CD4-positive, alpha-beta T cell (primary cell): ENCODE measurements around the gene ADGRD1. TPM values are rescaled to one million over a fixed set of nuclear protein-coding genes. Genes with fewer than 3 reads are reported as not detected.

ENCODE experiments used
- ATAC-seq: fragments of 200-7000 bp; cut with Tn5 transposase; one replicate; pipeline ENCODE4 v1.10.0; 2022; ENCODE audit warnings: mild to moderate bottlenecking; ENCODE audit not compliant: poor library complexity
- CTCF ChIA-PET: fragments of 350-600 bp; sonication (Branson Sonifier 250); formaldehyde crosslinking; loops from one replicate; lab custom pipeline; 2021; ENCODE audit warnings: antibody characterized with exemption, inconsistent platforms; lab: Charles Lee
- POLR2A ChIA-PET: fragments of 350-600 bp; sonication (Branson Sonifier 250); formaldehyde crosslinking; loops from one replicate; lab custom pipeline; 2021; ENCODE audit warnings: antibody characterized with exemption, inconsistent platforms; lab: Charles Lee
- DNase-seq, 14 experiments: peaks; one replicate each; pipeline ENCODE4 v3.0.0-alpha.2; 2013 to 2020; ENCODE audit warnings: mixed read lengths in 2 of 14
- H3K27ac ChIP-seq, 2 donors: one replicate each; pipeline versions ENCODE4 v1.5.1 to v1.7.0; 2013; ENCODE audit warnings: low read length in 2 of 2, low read depth in 1 of 2, mild to moderate bottlenecking in 1 of 2
- H3K27me3 ChIP-seq, 2 experiments: 1 replicate in 1 of 2; 2 replicates in 1 of 2; pipeline versions ENCODE4 v1.6.1 to v1.7.0; 2013; ENCODE audit warnings: low read length in 2 of 2, control low read depth in 1 of 2, mild to moderate bottlenecking in 1 of 2, moderate library complexity in 1 of 2; ENCODE audit not compliant: insufficient read depth in 2 of 2, control insufficient read depth in 1 of 2
- H3K36me3 ChIP-seq: one replicate; pipeline ENCODE4 v1.6.1; 2013; ENCODE audit warnings: low read length, control low read depth; ENCODE audit not compliant: insufficient read depth
- H3K4me1 ChIP-seq: one replicate; pipeline ENCODE4 v1.6.1; 2013; ENCODE audit warnings: low read length, control low read depth; ENCODE audit not compliant: insufficient read depth
- H3K4me3 ChIP-seq: one replicate; pipeline ENCODE4 v1.5.1; 2013; ENCODE audit warnings: mild to moderate bottlenecking, low read length, moderate library complexity
- H3K9me3 ChIP-seq, 2 experiments: 1 replicate in 1 of 2; 2 replicates in 1 of 2; pipeline versions ENCODE4 v1.6.1 to v1.7.0; 2013; ENCODE audit warnings: low read length in 2 of 2, mild to moderate bottlenecking in 2 of 2, control low read depth in 1 of 2, moderate library complexity in 1 of 2; ENCODE audit not compliant: control insufficient read depth in 1 of 2, insufficient read depth in 1 of 2
- H3K27ac Mint-ChIP-seq: one replicate; pipeline ENCODE4 v1.8.0; 2020; ENCODE audit warnings: mixed read lengths
- H3K27me3 Mint-ChIP-seq: one replicate; pipeline ENCODE4 v1.8.0; 2021; ENCODE audit warnings: mixed read lengths
- H3K36me3 Mint-ChIP-seq: one replicate; pipeline ENCODE4 v1.8.0; 2021; ENCODE audit warnings: low read depth, mixed read lengths
- H3K4me1 Mint-ChIP-seq: one replicate; pipeline ENCODE4 v1.8.0; 2021; ENCODE audit warnings: low read depth, mixed read lengths
- H3K4me3 Mint-ChIP-seq: one replicate; pipeline ENCODE4 v1.8.0; 2020; ENCODE audit warnings: mild to moderate bottlenecking, mixed read lengths
- H3K9me3 Mint-ChIP-seq: one replicate; pipeline ENCODE4 v1.8.0; 2020; ENCODE audit warnings: mixed read lengths
- CTCF ChIP-seq: fragments of 200-600 bp; IDR thresholded peaks from one replicate; pipeline ENCODE4 v1.8.0; 2022; ENCODE audit warnings: antibody characterized with exemption, mild to moderate bottlenecking
- intact Hi-C, 2 experiments: fragments of 100-400 bp; cut with DNase I in 1 of 2; cut with micrococcal nuclease in 1 of 2; formaldehyde crosslinking; loops; one replicate each; pipeline versions ENCODE4 v1.15.1 to v1.9.0; 2023 to 2025; cut with DNase I, micrococcal nuclease
- total RNA-seq, 174 experiments: library from RNA in 2 of 174; stranded (reverse) in 2 of 174; gene quantifications; one replicate each; pipeline ENCODE4 v1.2.3 and lab custom pipeline; 2021 to 2026

Gene ADGRD1
- total RNA-seq, 2 experiments from 2014 or later, result 0.22 TPM; not detected in 1

- Histone ChIP-seq H3K4me1 (no peaks in the 10 kb centered on the region), H3K27ac (no peak overlapping the region), H3K4me3 (no peak overlapping the region), H3K9me3 (peaks cover 0 to 5% of the 10 kb centered on the region in 2 experiments), H3K27me3 (peaks cover 7 to 10% of the 10 kb centered on the region in 2 experiments), H3K36me3 (no peaks in the 10 kb centered on the region)
- no peaks in the 10 kb centered on the region for H3K9me3 Mint-ChIP-seq
- no peak for TF ChIP-seq CTCF
- no peak overlapping the region for H3K27ac Mint-ChIP-seq
- CTCF ChIA-PET, result no interaction called here
- no peak for DNase-seq
- intact Hi-C loops, result no loop called here
- H3K36me3 Mint-ChIP-seq, result no peaks in the 10 kb centered on the region
- no peaks in the 10 kb centered on the region for H3K4me1 Mint-ChIP-seq
- ATAC-seq, result no peak
- peaks cover 63% of the 10 kb centered on the region for H3K27me3 Mint-ChIP-seq
- H3K4me3 Mint-ChIP-seq, result no peak overlapping the region
- POLR2A ChIA-PET, result no interaction called here
These were observed 28.6 kb upstream of the ADGRD1 start for GRCh38 chr12:130924966-130925665.

GRCh38 chr12:130925666-130926015 lies 28.1 kb upstream of the ADGRD1 start:
- POLR2A ChIA-PET, result no interaction called here
- no peak for ATAC-seq
- Mint-ChIP-seq H3K36me3 (no peaks in the 10 kb centered on the region), H3K4me3 (no peak overlapping the region), H3K9me3 (no peaks in the 10 kb centered on the region), H3K4me1 (no peaks in the 10 kb centered on the region), H3K27ac (no peak overlapping the region), H3K27me3 (peaks cover 62% of the 10 kb centered on the region)
- H3K9me3 ChIP-seq, result peaks cover 0 to 5% of the 10 kb centered on the region in 2 experiments
- H3K4me3 ChIP-seq, result no peak overlapping the region
- H3K27ac ChIP-seq, result no peak overlapping the region
- CTCF ChIA-PET, result no interaction called here
- peaks cover 10 to 11% of the 10 kb centered on the region in 2 experiments for H3K27me3 ChIP-seq
- no peak for TF ChIP-seq CTCF
- no peaks in the 10 kb centered on the region for H3K36me3 ChIP-seq
- intact Hi-C loops, result no loop called here
- no peak for DNase-seq
- no peaks in the 10 kb centered on the region for H3K4me1 ChIP-seq

- intact Hi-C loops, result no loop called here
- H3K36me3 ChIP-seq, result no peaks in the 10 kb centered on the region
- no peak for ATAC-seq
- H3K9me3 ChIP-seq, result peaks cover 0 to 15% of the 10 kb centered on the region in 2 experiments
- H3K27me3 ChIP-seq, result peaks cover 10 to 19% of the 10 kb centered on the region in 2 experiments
- H3K27ac ChIP-seq, result no peak overlapping the region
- no peak overlapping the region for H3K4me3 Mint-ChIP-seq
- CTCF ChIA-PET, result no interaction called here
- TF ChIP-seq CTCF, result no peak
- no peaks in the 10 kb centered on the region for H3K4me1 Mint-ChIP-seq
- H3K4me3 ChIP-seq, result no peak overlapping the region
- no peaks in the 10 kb centered on the region for H3K36me3 Mint-ChIP-seq
- POLR2A ChIA-PET, result no interaction called here
- H3K27me3 Mint-ChIP-seq, result peaks cover 69% of the 10 kb centered on the region
- no peaks in the 10 kb centered on the region for H3K9me3 Mint-ChIP-seq
- H3K4me1 ChIP-seq, result no peaks in the 10 kb centered on the region
- no peak overlapping the region for H3K27ac Mint-ChIP-seq
- no peak for DNase-seq
These were observed 24.3 kb upstream of the ADGRD1 start for GRCh38 chr12:130929363-130929762.
